Mammary epithelial cell (primary cell): ENCODE results near the gene COL25A1.

Experiments
- CTCF ChIP-seq, 2 donors: IDR thresholded peaks in 1 of 2; conservative IDR thresholded peaks in 1 of 2; 2 replicates each; pipeline ENCODE4 v1.5.1; 2011 to 2012; ENCODE audit warnings: inconsistent platforms in 2 of 2, low read length in 2 of 2, mild to moderate bottlenecking in 2 of 2, control low read depth in 1 of 2, low read depth in 1 of 2; ENCODE audit not compliant: insufficient read depth in 1 of 2; ENCODE audit errors: extremely low read depth in 1 of 2
- EZH2 ChIP-seq: IDR thresholded peaks from 2 replicates; pipeline ENCODE4 v1.6.1; 2012; ENCODE audit warnings: low read length, inconsistent platforms, borderline replicate concordance

GRCh38 chr4:108906006-108906405 lies 396.5 kb downstream of the COL25A1 start:
- no peak for TF ChIP-seq CTCF (conservative IDR thresholded peaks at IDR 0.05 in 1 of 2, IDR thresholded peaks at IDR 0.05 in 1 of 2; ENCODE audit: extremely low read depth in 1 of 2, insufficient read depth in 1 of 2, low read depth in 1 of 2, low read length in 2 of 2)
- no peak for TF ChIP-seq EZH2
